ENCODE measurements around the gene BLOC1S3.

- TF ChIP-seq POLR2A (IDR thresholded peaks at IDR 0.05) (no peak), CTCF (IDR thresholded peaks at IDR 0.05) (no peak)
These were observed 7.4 kb upstream of the BLOC1S3 start for GRCh38 chr19:45171211-45171623.

Data from suprapubic skin (tissue), 3 donors.